SKM-1 (cell line): ENCODE data around the gene PAXIP1.
"Not testable (repeated sequence)": the region's sequence is repeated elsewhere in the genome, so short reads cannot be mapped to it uniquely, and the experiment has no call there.

ENCODE experiments used
- DNase-seq: peaks from one replicate; lab custom pipeline; 2025; ENCODE audit not compliant: unreplicated experiment; lab: John Stamatoyannopoulos, UW

The PAXIP1 gene

GRCh38 chr7:155003092-155003375, at the start of gene PAXIP1:
Gene PAXIP1 (minus strand): TSS chr7:155003124. CDS start chr7:155002929, 195 bp downstream.
- no peak for DNase-seq

GRCh38 chr7:155051355-155051754, 48.4 kb upstream of the PAXIP1 start:
- DNase-seq, result no peak

GRCh38 chr7:155048006-155048405, 45.1 kb upstream of the PAXIP1 start:
- no peak for DNase-seq

GRCh38 chr7:155043756-155044155, 40.8 kb upstream of the PAXIP1 start:
- DNase-seq, result no peak

GRCh38 chr7:155038335-155038734, 35.4 kb upstream of the PAXIP1 start:
- no peak for DNase-seq

- not testable (repeated sequence) for DNase-seq
These were observed 31.6 kb upstream of the PAXIP1 start for GRCh38 chr7:155034495-155034894.

GRCh38 chr7:155032978-155033377, 30.1 kb upstream of the PAXIP1 start:
- DNase-seq, result no peak

- no peak for DNase-seq
These were observed 25.0 kb upstream of the PAXIP1 start for GRCh38 chr7:155027879-155028278.

GRCh38 chr7:155021699-155022145, 18.8 kb upstream of the PAXIP1 start:
- DNase-seq, result no peak

- no peak for DNase-seq
These were observed 18.1 kb upstream of the PAXIP1 start for GRCh38 chr7:155020996-155021395.

GRCh38 chr7:155017834-155018233, 14.9 kb upstream of the PAXIP1 start:
- no peak for DNase-seq

GRCh38 chr7:155011086-155011485, 8.2 kb upstream of the PAXIP1 start:
- DNase-seq, result no peak

- no peak for DNase-seq
These were observed 6.7 kb upstream of the PAXIP1 start for GRCh38 chr7:155009570-155010157.

- DNase-seq, result no peak
These were observed 5.0 kb upstream of the PAXIP1 start for GRCh38 chr7:155007947-155008346.

- no peak for DNase-seq
These were observed 671 bp upstream of the PAXIP1 start for GRCh38 chr7:155003376-155004214.

GRCh38 chr7:155002411-155003091, 373 bp downstream of the PAXIP1 start:
- DNase-seq, result no peak

GRCh38 chr7:155001756-155002410, 1.0 kb downstream of the PAXIP1 start:
- no peak for DNase-seq

GRCh38 chr7:155000795-155001194, 2.1 kb downstream of the PAXIP1 start:
- no peak for DNase-seq

GRCh38 chr7:154998481-154998880, 4.4 kb downstream of the PAXIP1 start:
- DNase-seq, result no peak

GRCh38 chr7:154997840-154998370, 5.0 kb downstream of the PAXIP1 start:
- DNase-seq, result no peak

- DNase-seq, result no peak
These were observed 6.2 kb downstream of the PAXIP1 start for GRCh38 chr7:154996756-154997155.
